Loucy (cell line): ENCODE measurements around the gene DOLK.

Experiments
- H2AFZ ChIP-seq: fragments of 200-600 bp; sonication (generic); 2 replicates; pipeline ENCODE4 v1.6.0; 2016; ENCODE audit warnings: antibody characterized with exemption, mild to moderate bottlenecking, low read length, moderate library complexity
- H3F3A ChIP-seq: fragments of 200-600 bp; 2 replicates; pipeline ENCODE4 v1.6.0; 2016; ENCODE audit warnings: antibody characterized with exemption, low read depth, mild to moderate bottlenecking
- H3K27me3 ChIP-seq: fragments of 200-600 bp; sonication (generic); 2 replicates; pipeline ENCODE4 v1.6.1; 2014; ENCODE audit warnings: low read length, mild to moderate bottlenecking; ENCODE audit not compliant: insufficient read depth, poor library complexity, severe bottlenecking
- H3K36me3 ChIP-seq: fragments of 200-600 bp; sonication (generic); 2 replicates; pipeline ENCODE4 v1.6.1; 2016; ENCODE audit warnings: low read length; ENCODE audit not compliant: insufficient read depth
- H3K4me1 ChIP-seq: fragments of 200-600 bp; sonication (generic); 2 replicates; pipeline ENCODE4 v1.5.1; 2014; ENCODE audit warnings: low read length, mild to moderate bottlenecking; ENCODE audit not compliant: insufficient read depth, poor library complexity, severe bottlenecking
- H3K4me2 ChIP-seq: fragments of 200-600 bp; sonication (generic); 2 replicates; pipeline ENCODE4 v1.6.0; 2014; ENCODE audit warnings: antibody characterized with exemption, low read length, low read depth, mild to moderate bottlenecking; ENCODE audit not compliant: poor library complexity, severe bottlenecking
- H3K4me3 ChIP-seq: fragments of 200-600 bp; sonication (generic); 2 replicates; pipeline ENCODE4 v1.5.1; 2014; ENCODE audit warnings: low read length, mild to moderate bottlenecking, mixed read lengths; ENCODE audit not compliant: poor library complexity, severe bottlenecking
- H3K79me2 ChIP-seq: fragments of 200-600 bp; sonication (generic); 2 replicates; pipeline ENCODE4 v1.6.1; 2014; ENCODE audit warnings: low read length; ENCODE audit not compliant: insufficient read depth
- H3K9ac ChIP-seq: fragments of 200-600 bp; sonication (generic); 2 replicates; pipeline ENCODE4 v1.6.0; 2014; ENCODE audit warnings: mild to moderate bottlenecking, low read depth, low read length, moderate library complexity; ENCODE audit not compliant: poor library complexity, severe bottlenecking
- H3K9me2 ChIP-seq: fragments of 200-600 bp; sonication (generic); replicated peaks from 2 replicates; pipeline ENCODE4 v1.6.1; 2016; ENCODE audit warnings: low read depth, low read length, mixed read lengths
- H3K9me3 ChIP-seq: fragments of 200-600 bp; sonication (generic); 2 replicates; pipeline ENCODE4 v1.6.1; 2014; ENCODE audit warnings: mild to moderate bottlenecking, antibody characterized with exemption, low read length, low read depth; ENCODE audit not compliant: insufficient read depth
- H4K20me1 ChIP-seq: fragments of 200-600 bp; sonication (generic); 2 replicates; pipeline ENCODE4 v1.6.0; 2014; ENCODE audit warnings: antibody characterized with exemption, low read length, mild to moderate bottlenecking; ENCODE audit not compliant: insufficient read depth, poor library complexity, severe bottlenecking
- CTCF ChIP-seq: fragments of 200-600 bp; sonication (generic); conservative IDR thresholded peaks from 2 replicates; pipeline ENCODE4 v1.5.1; 2014; ENCODE audit warnings: mild to moderate bottlenecking, antibody characterized with exemption, low read length
- EZH2phosphoT487 ChIP-seq: fragments of 200-600 bp; IDR thresholded peaks from 2 replicates; pipeline ENCODE4 v1.6.1; 2018; ENCODE audit warnings: antibody characterized with exemption, mild to moderate bottlenecking, moderate library complexity, borderline replicate concordance

DOLK gene

DNA sequence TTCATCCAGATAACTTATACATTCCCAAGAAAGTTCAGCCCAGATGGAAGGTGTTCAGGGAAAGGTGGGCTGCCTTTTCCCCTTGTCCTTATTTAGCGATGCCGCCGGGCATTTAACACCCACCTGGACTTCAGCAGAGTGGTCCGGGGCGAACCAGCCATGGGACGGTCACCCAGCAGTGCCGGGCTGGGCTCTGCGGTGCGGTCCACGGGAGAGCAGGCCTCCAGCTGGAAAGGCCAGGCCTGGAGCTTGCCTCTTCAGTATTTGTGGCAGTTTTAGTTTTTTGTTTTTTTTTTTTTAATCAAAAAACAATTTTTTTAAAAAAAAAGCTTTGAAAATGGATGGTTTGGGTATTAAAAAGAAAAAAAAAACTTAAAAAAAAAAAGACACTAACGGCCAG is 30.7 kb downstream of the DOLK start:
- peaks cover 15% of the 10 kb centered on the region; the same call in 1 of the 2 replicates for H3K36me3 ChIP-seq
- no peaks in the 10 kb centered on the region for H4K20me1 ChIP-seq
- no peaks in the 10 kb centered on the region for H3K9me2 ChIP-seq
- no peak overlapping the region for H3K4me3 ChIP-seq
- H2AFZ ChIP-seq: no peak overlapping the region
- no peak for TF ChIP-seq CTCF
- TF ChIP-seq EZH2phosphoT487: no peak
- no peaks in the 10 kb centered on the region for H3F3A ChIP-seq
- no peak overlapping the region for H3K4me2 ChIP-seq
- no peaks in the 10 kb centered on the region for H3K79me2 ChIP-seq
- H3K27me3 ChIP-seq: no peaks in the 10 kb centered on the region
- no peaks in the 10 kb centered on the region for H3K4me1 ChIP-seq
- no peaks in the 10 kb centered on the region for H3K9me3 ChIP-seq
- no peak overlapping the region for H3K9ac ChIP-seq

GRCh38 chr9:128916204-128916603 is 31.2 kb downstream of the DOLK start:
- H2AFZ ChIP-seq: no peak overlapping the region
- TF ChIP-seq EZH2phosphoT487: no peak
- TF ChIP-seq CTCF: no peak

DNA sequence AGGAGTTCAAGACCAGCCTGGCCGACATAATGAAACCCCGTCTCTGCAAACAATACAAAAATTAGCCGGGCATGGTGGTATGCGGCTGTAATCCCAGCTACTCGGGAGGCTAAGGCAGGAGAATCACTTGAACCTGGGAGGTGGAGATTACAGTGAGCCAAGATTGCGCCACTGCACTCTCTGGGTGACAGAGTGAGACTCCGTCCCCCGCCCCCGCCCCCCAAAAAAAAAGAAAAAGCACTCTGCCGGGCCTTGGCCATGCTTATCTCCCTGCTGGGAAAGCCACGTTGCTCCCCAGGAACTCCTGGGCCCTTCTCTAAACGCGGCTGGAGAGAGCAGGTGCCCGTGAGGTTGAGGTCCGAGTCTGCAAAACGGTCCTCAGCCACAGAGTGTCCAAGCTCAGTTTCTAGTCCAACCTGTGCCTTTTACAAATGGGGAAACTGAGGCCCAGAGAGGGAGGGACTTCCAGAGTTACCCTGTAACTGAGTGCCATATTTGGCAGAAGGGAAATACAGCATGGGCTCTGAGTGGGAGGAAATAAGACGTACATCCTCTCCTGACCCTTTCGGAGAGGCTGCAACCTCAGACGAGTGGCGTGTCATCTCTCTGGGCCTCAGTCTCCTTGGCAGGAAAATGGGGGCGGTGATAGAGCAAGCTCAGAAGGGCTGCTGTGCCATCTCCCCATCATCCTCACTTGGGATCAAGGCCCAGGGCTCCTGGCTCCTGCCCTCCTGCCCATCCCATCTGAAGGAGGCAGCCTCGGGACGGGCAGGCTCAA is 33.2 kb downstream of the DOLK start:
- Histone ChIP-seq H3K9me2 (no peaks in the 10 kb centered on the region), H3K79me2 (no peaks in the 10 kb centered on the region), H3F3A (no peaks in the 10 kb centered on the region), H3K4me1 (no peaks in the 10 kb centered on the region), H3K36me3 (peaks cover 19% of the 10 kb centered on the region; the same call in 1 of the 2 replicates), H3K4me3 (no peak overlapping the region), H3K9me3 (no peaks in the 10 kb centered on the region), H2AFZ (no peak overlapping the region), H3K4me2 (no peak overlapping the region), H3K9ac (no peak overlapping the region), H3K27me3 (no peaks in the 10 kb centered on the region), H4K20me1 (no peaks in the 10 kb centered on the region)
- no peak for TF ChIP-seq CTCF
- TF ChIP-seq EZH2phosphoT487: no peak

More at GRCh38 chr9:128916204-128916603, 31.2 kb downstream of the DOLK start:
- H3K9me2 ChIP-seq: no peaks in the 10 kb centered on the region
- H3K4me3 ChIP-seq: no peak overlapping the region
- H3K36me3 ChIP-seq: peaks cover 15% of the 10 kb centered on the region; the same call in 1 of the 2 replicates
- no peaks in the 10 kb centered on the region for H4K20me1 ChIP-seq
- H3F3A ChIP-seq: no peaks in the 10 kb centered on the region
- no peak overlapping the region for H3K9ac ChIP-seq
- H3K4me1 ChIP-seq: no peaks in the 10 kb centered on the region
- H3K9me3 ChIP-seq: no peaks in the 10 kb centered on the region
- no peaks in the 10 kb centered on the region for H3K79me2 ChIP-seq
- no peaks in the 10 kb centered on the region for H3K27me3 ChIP-seq
- H3K4me2 ChIP-seq: no peak overlapping the region
